HG02610 (cell line): ENCODE results near the gene POLR2L.

Experiments
- ATAC-seq: cut with Tn5 transposase; IDR thresholded peaks from one replicate; pipeline ENCODE4 v1.9.1; 2021; ENCODE audit warnings: mild to moderate bottlenecking, moderate library complexity; ENCODE audit not compliant: unreplicated experiment

Gene POLR2L

DNA sequence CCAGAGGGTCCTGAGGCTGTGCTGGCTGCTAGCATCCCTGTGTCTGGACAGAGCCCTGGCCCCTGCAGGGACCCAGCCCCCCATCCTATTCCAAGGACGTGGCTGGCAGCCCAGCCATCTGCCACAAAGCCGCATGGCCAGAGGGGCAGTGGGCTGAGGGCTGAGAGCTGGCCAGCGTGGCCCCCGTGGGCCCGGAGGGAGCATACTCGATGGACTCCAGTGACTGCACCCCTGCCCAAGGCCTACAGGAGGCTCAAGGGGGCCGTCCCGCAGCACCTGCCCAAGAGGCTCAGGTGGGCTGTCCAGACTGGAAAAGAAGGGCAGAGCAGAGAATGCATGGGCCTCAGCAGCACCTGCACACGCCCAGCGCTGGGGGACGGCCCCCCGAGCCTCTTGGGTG lies 13.5 kb upstream of the POLR2L start:
- ATAC-seq: no peak

DNA sequence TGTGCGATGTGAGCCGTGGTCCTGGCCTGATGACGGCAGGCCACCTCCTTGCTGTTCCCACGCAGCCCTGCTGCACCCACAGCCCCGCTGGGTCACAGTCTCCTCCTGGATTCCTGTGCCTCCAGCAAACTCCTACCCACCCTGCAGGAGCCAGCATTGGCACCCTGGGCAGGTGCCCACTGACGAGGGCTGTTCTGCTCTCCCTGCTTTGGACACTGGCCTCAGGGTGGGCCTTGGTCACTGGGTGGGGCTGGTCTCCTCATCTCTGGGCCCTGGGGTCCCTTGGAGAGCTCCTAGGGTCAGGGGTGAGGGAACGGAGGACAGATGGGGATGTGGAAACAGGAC lies 13.0 kb upstream of the POLR2L start:
- no peak for ATAC-seq

DNA sequence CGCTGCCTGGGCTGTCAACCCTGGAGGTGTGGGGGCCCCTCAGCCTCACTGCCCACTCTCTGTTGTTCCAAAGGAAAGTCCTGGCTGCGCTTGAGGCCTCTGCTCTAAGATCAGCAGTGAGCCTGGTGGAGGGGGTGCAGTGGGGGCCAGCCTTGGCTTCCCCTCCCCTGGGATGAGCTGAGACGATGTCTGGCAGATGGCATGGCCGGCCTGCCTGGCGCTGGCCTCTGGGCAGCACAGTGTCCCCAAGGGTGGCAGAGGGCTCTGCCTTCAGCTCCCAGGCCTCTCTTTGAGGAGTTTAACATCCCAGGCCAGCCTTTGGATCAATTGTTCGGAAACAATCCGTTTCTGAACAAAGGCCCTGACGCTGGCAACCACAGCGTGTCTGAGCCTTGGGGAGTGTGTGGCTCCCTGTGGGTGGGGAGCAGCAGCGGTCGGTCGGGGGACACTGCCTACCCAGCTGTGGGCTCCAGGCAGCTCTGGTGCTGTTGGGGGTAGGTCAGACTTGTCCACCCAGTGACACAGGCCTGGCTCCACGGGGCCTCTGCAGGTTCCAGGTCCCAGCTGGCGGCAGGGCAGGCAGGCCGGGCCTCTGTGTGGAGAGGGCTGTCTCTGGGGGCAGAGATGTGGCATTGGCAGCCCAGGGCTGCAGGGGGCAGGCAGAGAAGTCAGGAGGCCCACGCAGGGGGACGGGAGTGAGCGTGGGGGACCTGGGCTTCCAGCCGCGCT lies 12.4 kb upstream of the POLR2L start:
- ATAC-seq: no peak

DNA sequence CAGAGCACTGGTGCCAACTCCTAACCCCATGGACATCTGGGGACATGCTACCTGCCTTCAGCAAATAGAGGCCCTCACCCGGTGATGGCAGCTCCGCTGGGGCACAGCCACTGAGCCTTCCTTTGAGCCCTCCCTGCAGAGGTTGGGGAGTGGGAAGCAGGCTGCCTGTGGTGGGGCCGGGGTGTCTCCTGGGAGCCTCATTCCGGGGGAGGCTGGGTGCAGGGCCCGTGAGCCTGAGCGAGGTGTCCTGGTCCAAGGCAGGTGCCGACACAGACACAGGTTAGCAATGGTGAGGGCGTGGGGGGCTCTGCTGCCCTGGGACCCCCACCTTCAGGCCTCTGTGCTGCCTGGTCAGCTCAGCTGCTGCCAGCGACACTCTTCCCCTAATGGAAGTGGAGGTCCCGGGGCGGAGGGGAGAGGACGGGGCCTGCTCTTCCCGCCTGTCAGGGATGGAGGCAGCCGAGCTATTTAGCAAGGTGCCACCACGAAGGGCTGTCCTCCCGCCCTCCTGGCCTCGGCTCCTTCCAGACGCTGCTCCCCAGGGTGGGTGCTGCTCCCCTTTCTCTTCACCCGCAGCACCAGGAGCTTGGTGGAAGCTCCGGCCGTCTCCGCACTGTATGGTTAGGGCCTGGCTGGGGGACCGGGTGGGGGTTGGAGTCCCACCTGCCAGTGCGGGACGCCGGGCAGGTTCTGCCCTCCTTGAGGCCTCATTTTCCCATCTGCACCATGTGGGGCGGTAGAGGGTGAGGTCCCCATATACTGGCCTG lies 11.5 kb upstream of the POLR2L start:
- no peak for ATAC-seq

DNA sequence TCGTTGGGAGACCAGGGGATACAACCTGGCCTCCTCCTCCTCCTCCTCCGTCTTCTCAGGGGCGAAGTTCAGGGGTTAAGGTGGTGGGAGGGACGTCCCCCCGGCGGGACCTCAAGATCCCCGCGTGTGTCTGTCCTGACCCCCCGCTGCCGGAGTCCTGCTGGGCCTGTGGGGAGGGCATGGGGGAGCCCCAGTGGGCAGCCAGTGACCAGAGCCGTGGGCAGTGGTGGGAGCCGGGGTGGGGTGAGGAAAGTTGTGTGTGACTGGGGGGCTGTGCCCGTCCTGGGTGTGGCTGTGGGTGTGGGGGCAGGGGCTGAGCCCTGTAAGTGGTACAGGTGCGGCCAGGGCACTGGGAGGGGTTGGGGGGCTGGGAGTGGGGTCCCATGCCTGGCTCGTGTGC lies 10.4 kb upstream of the POLR2L start:
- ATAC-seq: no peak

DNA sequence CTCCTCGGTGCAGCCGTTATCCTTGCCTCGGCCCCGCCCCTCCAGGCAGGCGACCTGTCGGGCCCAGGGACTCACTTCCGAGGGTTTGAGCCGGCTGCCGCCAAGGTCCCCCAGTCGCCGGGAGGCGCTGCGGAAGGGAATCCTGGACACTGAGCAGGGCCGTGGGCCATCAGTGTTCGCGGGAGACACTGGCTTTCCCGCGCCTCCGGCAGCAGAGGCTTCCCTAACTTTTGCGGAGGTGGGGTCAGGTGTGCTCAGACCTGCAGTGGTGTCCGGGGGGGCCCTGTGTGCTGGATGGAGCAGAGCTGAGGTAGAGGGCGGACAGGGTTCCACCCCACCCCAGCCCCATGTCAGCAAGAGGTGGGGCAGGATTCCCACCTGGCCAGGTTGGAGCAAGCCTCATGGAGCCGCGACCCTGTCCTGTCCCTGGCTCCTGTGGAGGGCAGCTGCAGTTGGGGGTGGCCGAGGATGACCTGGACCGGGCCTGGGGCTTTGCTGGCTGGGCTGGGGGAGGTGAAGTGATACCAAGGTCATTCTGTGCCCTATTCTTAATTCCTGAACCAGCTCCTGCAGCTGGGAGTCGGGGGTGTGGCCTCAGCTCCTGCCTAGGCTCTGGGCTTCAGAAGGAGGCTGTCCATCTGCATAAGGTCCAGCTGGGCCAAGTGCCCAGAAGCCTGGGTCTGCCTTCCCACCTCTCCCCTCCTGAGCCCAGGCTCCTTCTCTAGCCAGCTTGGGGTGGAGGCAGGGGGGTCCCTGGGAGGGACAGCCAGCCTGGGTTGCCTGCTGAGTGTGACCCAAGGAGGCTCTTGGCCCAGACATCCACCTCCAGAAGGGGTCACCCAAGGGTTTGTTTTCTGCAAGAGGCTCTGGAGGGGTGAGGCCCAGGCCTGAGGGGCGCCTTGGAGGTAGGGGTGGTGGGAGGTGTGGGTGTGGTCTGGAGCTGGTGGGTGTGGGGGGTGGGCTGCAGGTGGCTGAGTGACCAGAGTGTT lies 8.7 kb upstream of the POLR2L start:
- no peak for ATAC-seq

DNA sequence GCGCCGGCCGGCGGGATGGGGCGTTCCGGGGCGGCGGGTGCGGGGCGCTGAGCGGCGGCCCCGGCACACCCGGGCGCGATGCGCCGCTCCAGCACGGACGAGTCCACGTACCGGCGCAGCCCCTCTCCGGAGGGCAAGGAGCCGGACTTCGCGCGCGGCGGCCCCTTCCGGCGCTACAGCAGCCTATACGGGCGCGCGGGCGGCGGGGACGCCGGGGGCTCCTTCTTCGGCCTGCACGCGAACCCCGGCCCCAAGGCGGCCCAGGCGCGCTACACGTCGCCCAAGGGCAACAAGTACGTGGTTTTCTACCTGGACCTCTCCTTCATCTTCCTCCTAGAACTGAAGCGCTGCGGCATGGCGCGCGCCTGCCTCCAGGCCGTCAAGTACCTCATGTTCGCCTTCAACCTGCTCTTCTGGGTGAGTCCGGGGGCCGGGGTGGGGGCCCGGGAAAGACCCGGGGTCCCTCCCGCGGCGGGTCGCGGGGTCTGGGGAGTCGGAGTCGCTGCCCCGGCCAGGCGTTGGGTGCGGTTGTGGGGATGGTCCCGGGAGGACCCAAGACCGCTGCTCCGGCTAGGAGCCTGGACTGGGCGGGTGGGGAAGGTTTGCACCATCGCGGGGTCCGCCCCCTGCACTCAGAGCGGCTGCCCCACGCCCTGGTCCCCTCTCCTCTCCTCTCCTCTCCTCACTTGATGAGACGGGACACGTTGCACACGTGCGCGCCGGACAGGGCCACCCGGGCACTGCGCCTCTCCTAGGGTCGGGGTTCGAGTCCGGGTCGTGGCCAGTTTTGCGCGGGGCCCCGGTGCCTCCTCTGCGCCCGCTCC lies 7.8 kb upstream of the POLR2L start:
- ATAC-seq: no peak

DNA sequence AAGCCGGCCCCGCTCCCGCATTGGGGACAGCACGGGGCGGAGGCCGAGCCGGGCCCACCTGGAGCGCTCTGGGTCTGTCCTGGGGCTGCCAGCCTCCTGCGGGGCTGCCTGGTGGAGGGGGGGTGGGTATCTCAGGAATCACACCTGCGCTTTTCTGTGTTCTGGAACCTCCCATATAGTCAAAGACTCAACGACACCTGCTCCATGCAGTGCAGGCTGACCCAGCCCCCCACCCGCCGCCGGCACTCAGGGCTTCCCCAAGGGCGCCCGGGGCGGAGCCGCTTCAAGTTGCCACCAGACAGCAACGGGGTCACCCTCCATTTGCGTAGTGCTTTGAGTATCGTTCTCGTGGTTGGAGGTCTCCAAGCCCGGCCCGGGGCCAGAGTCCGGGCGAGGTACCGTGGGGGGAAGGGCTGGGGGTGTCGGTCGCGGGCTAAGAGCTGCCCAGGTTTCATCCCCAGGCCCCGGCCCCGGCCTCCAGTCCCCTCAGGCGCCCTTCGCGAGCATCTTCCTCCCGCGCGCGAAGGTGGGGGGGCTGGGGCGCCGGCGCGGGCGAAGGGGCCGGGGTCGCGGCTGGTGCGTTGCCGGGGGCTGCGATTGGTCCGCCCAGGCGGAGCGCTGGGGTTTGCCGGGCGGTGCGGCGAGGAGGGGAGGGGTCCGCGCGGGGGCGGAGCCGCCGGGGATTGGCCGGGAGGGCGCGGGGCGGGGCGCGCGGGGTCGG lies 6.9 kb upstream of the POLR2L start:
- no peak for ATAC-seq

DNA sequence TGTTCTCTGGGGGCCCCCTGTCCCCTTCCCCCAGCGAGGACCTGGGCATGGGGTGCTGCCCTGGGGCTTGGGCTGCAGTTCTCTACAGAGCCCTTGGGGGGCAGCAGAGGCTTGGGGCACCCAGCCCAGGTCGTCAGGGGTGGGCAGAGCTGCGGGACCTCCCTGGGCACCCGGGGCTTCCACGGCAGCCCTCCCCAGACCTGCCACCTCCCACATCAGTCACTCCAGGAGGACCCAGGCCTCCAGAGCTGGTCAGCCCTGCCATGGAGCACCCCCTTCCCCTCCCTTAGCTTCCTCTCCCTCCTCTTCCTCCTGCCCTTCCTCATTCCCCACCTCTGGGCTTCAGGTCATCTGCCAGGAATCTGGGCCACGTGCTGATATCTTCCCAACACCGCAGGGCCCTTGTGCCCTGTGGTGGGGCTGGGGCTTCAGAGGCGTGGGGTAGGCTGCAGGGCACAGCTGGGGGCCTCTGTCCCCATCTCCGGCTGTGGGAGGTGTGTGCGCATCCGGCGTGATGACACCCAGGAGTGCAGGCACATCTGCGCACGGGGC lies 6.1 kb upstream of the POLR2L start:
- no peak for ATAC-seq

DNA sequence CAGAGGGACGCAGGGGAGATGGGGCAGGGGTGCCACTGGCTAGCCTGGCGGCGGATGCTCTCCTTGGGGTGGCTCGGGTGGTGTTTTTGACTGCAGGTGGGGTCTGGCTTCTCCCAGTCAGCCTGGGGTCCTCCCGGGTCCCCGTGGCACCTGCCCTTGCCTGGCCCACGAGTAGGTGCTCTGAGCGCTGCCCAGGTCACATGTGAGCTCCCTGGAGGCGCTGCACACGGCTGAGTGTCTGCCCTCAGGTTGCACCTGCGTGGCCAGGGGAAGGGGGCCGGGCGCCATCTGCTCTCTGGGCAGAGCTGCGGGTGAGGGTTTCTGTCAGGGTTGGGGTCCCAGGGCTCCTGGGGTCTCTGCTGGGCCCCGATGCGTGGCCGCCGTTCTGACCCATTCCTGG lies 5.5 kb upstream of the POLR2L start:
- ATAC-seq: no peak

DNA sequence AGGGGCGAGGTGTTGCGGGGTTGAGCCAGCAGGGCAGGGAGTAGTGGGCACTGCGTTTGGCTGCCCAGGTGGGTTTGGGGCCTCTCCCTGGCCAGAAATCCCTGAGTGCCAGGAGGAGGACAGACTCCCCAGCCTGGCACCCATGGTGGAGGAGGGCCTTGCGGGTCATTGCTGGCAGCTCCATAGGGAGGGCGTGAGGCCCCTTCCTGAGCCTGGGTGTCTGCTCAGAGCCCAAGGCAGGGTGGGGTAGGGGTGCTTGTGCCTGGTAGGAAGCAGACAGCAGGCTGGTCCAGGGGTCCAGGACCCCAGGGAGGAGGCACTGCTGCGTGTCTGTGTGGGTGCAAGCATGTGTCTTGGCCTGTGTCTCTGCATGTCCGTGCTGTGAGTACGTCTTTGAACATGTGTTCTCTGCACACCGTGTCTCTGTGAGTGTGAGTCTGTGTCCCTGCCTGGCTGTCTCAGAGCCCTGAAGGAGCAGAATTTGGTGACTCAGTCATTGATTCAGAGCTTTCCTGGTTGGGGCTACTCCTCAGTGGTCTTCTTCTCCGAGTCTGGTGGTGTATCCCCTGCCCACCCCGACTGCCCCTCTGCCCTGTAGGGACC lies 4.3 kb upstream of the POLR2L start:
- no peak for ATAC-seq

DNA sequence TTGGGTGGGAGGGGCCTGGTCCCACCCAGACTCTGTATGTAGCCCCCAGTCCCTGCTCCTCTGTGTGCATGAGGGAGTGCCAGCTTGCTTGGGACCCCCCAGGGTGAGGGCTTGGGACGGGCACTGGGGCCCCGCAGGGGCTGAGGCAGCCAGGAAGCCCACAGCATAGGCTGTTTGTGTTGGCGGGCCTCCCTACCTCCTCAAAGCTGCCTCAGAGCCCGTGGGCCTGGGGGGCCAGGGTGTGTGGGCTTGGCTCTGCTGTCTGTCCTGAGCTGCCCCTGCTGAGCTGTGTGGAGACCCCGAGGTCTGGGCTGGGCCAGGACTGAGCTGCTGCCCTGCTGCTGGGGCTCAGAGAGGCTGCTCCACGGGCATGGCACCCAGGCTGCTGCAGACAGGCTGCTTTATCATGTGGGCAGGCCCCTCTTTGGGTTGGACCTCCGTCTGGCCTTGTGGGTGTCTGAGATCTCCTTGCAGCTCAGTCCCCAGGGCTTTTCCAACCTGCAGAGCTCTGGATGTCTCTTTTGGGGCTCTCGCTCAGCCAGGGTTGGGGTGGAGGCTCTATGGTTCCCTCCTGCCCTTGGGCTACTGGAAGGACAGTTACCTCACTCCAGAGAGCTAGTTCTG lies 3.7 kb upstream of the POLR2L start:
- no peak for ATAC-seq

DNA sequence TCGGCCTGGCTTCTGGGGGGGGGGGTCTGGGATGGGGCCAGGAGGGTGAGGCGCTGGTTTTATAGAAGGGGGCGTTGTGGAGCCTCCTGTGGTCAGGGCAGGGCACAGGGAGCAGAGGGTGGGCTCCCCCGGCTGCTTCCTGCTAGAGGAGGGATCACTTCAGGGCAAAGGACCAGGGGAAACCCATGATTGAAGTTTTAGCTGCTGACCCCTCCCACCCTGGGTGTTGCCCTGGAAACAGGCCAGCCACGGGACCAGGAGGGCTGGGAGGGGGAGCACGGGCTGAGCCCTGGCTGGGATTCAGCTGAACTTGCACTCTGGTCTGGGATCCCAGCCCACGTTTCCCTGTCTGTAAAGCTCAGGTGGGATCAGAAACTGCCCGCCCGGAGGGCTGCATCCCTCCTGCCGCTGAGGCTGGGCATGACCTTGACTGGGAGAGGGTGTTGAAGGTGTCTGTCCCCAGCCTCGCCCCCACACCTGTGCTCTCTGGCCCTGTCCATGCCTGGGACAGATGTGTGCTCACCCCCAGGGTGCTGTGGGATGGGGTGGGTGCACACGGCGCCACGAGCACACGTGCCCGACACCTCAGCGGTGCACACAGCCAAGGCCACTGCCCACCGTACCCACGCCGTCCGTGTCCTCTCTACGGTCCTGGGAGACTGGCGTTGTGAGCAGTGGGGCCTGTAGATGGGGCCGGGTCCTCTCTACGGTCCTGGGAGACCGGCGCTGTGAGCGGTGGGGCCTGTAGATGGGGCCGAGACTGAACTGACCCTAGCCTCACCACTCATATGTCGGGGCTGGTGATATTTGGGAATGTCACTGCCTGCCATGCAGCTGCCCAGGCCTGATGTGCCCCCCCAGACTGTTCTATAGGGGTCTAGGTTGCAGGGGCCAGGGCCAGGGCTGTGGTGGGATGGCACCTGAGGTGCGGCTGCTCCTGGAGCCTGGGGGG lies 2.6 kb upstream of the POLR2L start:
- no peak for ATAC-seq

DNA sequence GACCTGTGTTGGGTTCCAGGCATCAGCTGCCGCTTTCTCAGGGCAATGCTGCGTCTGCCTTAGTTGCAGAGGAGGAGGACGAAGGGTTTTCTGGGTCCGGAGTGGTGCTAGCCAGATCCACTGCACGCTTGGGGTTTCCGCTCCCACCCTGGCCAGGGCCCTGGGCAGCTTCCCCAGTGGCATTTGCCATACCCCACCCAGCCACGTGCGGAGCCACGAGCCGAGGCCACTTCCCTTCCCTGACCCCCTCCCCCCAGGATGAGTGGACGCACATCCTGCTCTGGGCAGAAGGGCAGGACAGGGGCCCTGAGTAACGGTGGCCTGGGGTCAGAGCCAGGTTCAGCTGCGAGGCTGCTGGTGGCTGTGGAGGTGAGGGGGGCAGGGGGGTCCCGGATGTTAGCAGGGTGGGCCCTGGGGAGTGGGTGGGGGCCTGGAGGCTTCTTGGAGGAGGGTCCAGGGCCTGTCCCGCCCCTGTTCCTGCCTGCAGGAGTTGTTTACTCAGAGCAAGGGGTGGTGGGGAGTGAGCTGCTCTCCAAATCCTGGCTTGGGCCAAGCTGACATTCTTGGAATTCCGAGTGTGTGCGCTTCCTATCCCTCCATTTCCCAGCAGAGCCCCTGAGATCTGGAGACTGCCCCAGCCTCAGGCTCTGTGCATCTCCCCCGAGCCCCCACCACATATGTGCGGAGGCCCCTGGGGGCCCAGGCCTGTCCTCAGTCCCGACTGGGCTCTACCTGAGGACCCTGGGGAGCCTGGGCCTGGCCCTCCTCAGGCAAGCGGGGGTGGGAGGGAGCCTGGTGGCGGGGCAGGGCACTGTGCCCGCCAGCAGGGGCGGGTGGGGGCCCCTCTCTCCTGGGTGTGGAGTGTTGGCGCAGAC lies 1.7 kb upstream of the POLR2L start:
- ATAC-seq: no peak

DNA sequence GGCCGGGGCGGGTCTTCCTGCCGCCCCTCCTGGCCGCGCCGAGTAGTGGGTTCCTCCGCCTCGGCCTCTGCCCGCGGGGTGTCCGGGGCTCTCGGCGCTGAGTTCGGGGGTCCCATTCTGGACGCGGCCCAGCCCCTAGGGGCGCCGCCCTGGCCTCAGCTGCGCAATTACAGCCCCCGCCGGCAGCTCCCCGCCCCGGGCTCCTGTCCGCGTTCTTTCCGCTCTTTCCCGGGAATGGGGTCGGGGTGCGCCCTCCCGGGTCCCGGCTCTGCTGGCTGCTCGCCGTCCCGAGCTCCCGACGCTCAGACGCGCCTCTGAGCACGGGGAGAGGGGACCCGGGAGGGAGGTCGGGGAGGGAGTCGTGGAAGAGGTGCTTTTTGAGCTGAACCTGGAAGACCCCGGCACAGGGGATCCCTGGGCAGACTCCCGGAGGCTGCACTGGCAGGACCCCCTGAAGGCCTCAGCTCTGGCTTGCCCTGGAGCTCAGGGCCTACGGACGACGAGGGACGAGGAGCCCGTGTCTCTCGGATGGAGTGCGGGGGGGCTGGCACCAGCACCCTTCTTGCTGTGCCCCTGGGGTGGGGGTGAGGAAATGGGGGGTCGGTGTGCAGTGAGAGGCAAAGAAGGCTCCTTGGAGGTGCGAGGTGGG lies 881 bp upstream of the POLR2L start:
- ATAC-seq: no peak

DNA sequence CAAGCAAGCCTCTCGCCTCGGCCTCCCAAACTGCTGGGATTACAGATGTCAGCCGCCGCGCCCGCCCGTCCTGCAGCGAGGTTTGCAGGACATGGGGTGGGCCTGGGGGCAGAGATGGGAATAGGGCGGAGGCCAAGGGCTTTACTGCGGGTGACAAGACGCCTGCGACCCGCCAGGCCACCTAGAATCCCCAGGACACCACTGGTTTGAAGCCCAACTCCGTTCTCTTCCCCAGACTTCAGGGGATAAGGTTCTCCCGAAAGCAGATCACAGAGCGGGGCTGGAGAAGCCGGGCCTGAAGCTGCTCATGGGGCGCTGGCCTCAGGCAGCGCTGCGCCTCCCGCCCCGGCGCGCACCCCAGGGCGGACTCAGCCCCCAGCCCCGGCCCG lies 354 bp downstream of the POLR2L start:
- ATAC-seq: peak; percentile 24
